A673 (cell line): Measurements from ENCODE around the gene ZNF827.

Experiments used
- CTCF ChIP-seq: fragments of 300-800, 200-600 bp; sonication (generic); conservative IDR thresholded peaks from 2 replicates; pipeline ENCODE4 v1.5.1; 2017; ENCODE audit warnings: low read depth, mild to moderate bottlenecking, antibody characterized with exemption, low read length, moderate library complexity, mixed read lengths
- EZH2 ChIP-seq: fragments of 200-600 bp; sonication (generic); IDR thresholded peaks from 2 replicates; pipeline ENCODE4 v1.6.1; 2017; ENCODE audit warnings: borderline replicate concordance, low read depth, mild to moderate bottlenecking, mixed read lengths, antibody characterized with exemption, low read length; ENCODE audit not compliant: poor library complexity, severe bottlenecking

- no peak for TF ChIP-seq CTCF
- no peak for TF ChIP-seq EZH2
Observed at GRCh38 chr4:145909773-145910172, 28.9 kb downstream of the ZNF827 start.
